Activated T-helper 17 cell treated with anti-CD3 and anti-CD28 coated beads, Interleukin-2, amount 50 U/mL, for 72 hours (primary cell): Measurements from ENCODE around the gene RIPPLY2. TPM values are rescaled to one million over a fixed set of nuclear protein-coding genes. Genes with fewer than 3 reads are reported as not detected.
"Not testable (repeated sequence)": the region's sequence is repeated elsewhere in the genome, so short reads cannot be mapped to it uniquely, and the experiment has no call there.

Source experiments
- ATAC-seq: fragments of 150-1000 bp; cut with Tn5 transposase; replicated peaks from 2 replicates; pipeline ENCODE4 v1.10.0; 2021; ENCODE audit warnings: mild to moderate bottlenecking, moderate library complexity
- H3K27ac Mint-ChIP-seq: one replicate; pipeline ENCODE4 v1.8.0; 2022; ENCODE audit warnings: mixed read lengths
- H3K27me3 Mint-ChIP-seq: one replicate; pipeline ENCODE4 v1.8.0; 2022; ENCODE audit warnings: mixed read lengths
- H3K36me3 Mint-ChIP-seq: one replicate; pipeline ENCODE4 v1.8.0; 2022; ENCODE audit warnings: low read depth, mild to moderate bottlenecking, mixed read lengths
- H3K4me1 Mint-ChIP-seq: one replicate; pipeline ENCODE4 v1.8.0; 2022; ENCODE audit warnings: mixed read lengths
- H3K4me3 Mint-ChIP-seq: one replicate; pipeline ENCODE4 v1.8.0; 2022; ENCODE audit warnings: mild to moderate bottlenecking, mixed read lengths
- H3K9me3 Mint-ChIP-seq: one replicate; pipeline ENCODE4 v1.8.0; 2022; ENCODE audit warnings: mixed read lengths
- total RNA-seq, 2 donors: library from RNA; stranded (reverse); gene quantifications; one replicate each; pipeline ENCODE4 v1.2.3, GENCODE V29; 2022

The RIPPLY2 gene, protein sequence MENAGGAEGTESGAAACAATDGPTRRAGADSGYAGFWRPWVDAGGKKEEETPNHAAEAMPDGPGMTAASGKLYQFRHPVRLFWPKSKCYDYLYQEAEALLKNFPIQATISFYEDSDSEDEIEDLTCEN
- not detected for total RNA-seq

DNA sequence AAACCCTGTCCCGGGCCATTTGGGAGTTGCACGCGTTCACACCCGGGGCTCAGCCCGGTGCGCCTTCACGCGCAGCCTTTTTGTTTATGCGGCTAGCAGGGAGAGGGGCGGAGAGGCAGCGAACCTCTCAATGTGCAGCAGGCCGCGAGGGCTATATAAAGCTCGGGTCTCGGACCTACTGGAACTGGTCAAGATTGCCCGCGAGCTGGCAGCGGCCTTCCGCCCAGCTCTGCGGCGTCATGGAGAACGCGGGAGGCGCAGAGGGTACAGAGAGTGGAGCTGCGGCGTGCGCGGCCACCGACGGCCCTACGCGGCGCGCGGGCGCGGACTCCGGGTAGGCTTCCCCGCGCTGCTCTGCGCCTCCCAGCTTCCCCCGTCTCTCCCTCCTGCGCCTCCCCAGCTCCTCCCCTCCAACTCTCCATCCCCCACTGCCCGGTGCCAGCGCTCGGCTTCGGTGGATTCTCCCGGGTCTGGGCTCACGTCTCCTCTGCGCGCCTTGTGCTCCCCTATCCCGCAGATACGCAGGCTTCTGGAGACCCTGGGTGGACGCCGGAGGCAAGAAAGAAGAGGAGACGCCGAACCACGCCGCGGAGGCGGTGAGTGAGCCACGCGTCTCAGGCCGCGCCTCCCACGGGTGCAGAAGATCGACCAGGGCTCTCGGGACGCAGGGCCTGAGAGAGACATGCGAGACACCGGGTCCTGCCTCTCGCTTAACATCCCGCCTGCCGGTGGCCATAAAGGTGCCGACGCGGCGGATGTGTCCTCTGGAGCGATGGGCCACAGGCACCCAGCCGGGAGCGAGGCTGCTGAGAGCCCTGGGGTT, at the start of gene RIPPLY2:
Gene RIPPLY2 (plus strand): TSS at position 183 of the 823 bp plus-strand sequence. CDS start 57 bp downstream, at position 240.
- Mint-ChIP-seq H3K36me3 (no peaks in the 10 kb centered on the region), H3K4me3 (peak within 1 kb of the TSS; percentile 70), H3K27me3 (peaks cover 63% of the 10 kb centered on the region), H3K4me1 (no peaks in the 10 kb centered on the region), H3K9me3 (no peaks in the 10 kb centered on the region), H3K27ac (no peak within 1 kb of the TSS)
- peak; percentile 72 for ATAC-seq

DNA sequence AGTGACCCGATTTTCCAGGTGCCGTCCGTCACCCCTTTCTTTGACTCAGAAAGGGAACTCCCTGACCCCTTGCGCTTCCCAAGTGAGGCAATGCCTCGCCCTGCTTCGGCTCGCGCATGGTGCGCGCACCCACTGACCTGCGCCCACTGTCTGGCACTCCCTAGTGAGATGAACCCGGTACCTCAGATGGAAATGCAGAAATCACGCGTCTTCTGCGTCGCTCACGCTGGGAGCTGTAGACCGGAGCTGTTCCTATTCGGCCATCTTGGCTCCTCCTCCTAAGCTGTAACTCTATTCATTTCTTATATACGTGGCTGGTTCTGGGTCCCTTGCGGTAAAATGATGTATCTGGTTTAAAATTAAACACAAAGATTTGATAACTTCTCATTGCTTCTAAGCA, 49.7 kb upstream of the RIPPLY2 start:
- H3K27ac Mint-ChIP-seq, ATAC-seq, H3K4me1 Mint-ChIP-seq, H3K9me3 Mint-ChIP-seq, H3K4me3 Mint-ChIP-seq, H3K36me3 Mint-ChIP-seq: not testable (repeated sequence)
- peaks cover 13% of the 10 kb centered on the region for H3K27me3 Mint-ChIP-seq

- Mint-ChIP-seq H3K36me3 (no peaks in the 10 kb centered on the region), H3K4me3 (no peak overlapping the region), H3K9me3 (peaks cover 5% of the 10 kb centered on the region), H3K27me3 (peaks cover 13% of the 10 kb centered on the region), H3K27ac (no peak overlapping the region), H3K4me1 (no peaks in the 10 kb centered on the region)
- ATAC-seq: no peak
These were observed 48.3 kb upstream of the RIPPLY2 start for GRCh38 chr6:83804886-83805285.

GRCh38 chr6:83808005-83808404, 45.2 kb upstream of the RIPPLY2 start:
- no peak overlapping the region for H3K27ac Mint-ChIP-seq
- H3K4me3 Mint-ChIP-seq: no peak overlapping the region
- no peak for ATAC-seq
- no peaks in the 10 kb centered on the region for H3K4me1 Mint-ChIP-seq
- H3K27me3 Mint-ChIP-seq: peaks cover 13% of the 10 kb centered on the region
- peaks cover 5% of the 10 kb centered on the region for H3K9me3 Mint-ChIP-seq
- no peaks in the 10 kb centered on the region for H3K36me3 Mint-ChIP-seq

- H3K4me3 Mint-ChIP-seq: no peak overlapping the region
- H3K4me1 Mint-ChIP-seq: no peaks in the 10 kb centered on the region
- H3K27ac Mint-ChIP-seq: no peak overlapping the region
- peaks cover 10% of the 10 kb centered on the region for H3K27me3 Mint-ChIP-seq
- no peaks in the 10 kb centered on the region for H3K36me3 Mint-ChIP-seq
- H3K9me3 Mint-ChIP-seq: peaks cover 5% of the 10 kb centered on the region
- ATAC-seq: no peak
These were observed 44.2 kb upstream of the RIPPLY2 start for GRCh38 chr6:83808926-83809325.

DNA sequence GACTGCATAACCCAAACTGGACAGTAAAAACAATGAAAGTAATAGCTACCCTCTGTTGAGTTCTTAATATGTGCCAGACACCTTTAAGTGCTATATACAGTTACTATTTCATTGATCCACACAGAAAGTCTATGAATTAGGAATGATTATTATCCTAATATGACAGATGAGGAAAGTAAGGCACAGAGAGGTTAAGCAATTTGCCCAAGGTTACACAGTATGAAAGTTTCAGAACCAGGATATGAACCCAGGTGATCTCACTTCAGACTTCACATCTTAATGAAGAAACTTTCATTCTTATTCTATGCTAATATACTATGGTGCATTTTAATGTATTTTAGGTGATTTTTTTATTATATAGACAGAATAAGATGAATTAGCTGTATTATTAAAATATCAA, 40.6 kb upstream of the RIPPLY2 start:
- ATAC-seq: no peak
- Mint-ChIP-seq H3K9me3 (no peaks in the 10 kb centered on the region), H3K4me3 (no peak overlapping the region)

DNA sequence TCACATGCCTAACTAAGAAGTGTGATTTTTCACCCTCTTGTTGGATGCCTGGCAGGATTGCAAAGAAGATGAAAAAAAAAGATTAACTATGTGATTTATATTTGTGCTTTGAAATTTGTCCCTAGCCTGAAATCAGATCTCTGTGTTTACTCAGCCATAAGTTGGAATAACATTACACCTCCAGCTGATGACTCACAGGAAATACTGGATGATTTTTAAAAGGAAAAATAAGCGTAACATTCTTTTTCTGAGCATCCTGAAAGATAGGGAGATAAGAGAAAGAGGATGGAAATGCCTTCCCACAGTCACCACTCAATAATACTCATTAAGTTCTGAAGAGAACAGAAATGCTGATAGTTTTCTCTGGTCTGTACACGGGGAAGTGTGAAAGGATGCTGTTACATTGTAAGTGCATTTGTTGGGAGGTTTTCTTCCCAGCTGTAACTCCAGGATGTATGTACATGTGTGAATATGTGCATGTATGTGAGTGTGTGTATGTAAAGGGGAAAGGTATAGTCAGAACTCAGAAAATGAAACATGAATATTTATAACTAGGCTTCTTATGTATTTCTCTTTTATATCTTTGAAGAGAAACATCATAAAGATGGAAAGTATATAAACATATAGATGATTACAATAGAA, 37.4 kb upstream of the RIPPLY2 start:
- no peak overlapping the region for H3K27ac Mint-ChIP-seq
- H3K36me3 Mint-ChIP-seq: no peaks in the 10 kb centered on the region
- no peak for ATAC-seq
- H3K4me3 Mint-ChIP-seq: no peak overlapping the region
- no peaks in the 10 kb centered on the region for H3K9me3 Mint-ChIP-seq
- H3K27me3 Mint-ChIP-seq: peaks cover 13% of the 10 kb centered on the region
- no peaks in the 10 kb centered on the region for H3K4me1 Mint-ChIP-seq

More for the DNA sequence above, 40.6 kb upstream of the RIPPLY2 start:
- H3K36me3 Mint-ChIP-seq: no peaks in the 10 kb centered on the region
- no peaks in the 10 kb centered on the region for H3K4me1 Mint-ChIP-seq
- H3K27ac Mint-ChIP-seq: no peak overlapping the region
- peaks cover 12% of the 10 kb centered on the region for H3K27me3 Mint-ChIP-seq

DNA sequence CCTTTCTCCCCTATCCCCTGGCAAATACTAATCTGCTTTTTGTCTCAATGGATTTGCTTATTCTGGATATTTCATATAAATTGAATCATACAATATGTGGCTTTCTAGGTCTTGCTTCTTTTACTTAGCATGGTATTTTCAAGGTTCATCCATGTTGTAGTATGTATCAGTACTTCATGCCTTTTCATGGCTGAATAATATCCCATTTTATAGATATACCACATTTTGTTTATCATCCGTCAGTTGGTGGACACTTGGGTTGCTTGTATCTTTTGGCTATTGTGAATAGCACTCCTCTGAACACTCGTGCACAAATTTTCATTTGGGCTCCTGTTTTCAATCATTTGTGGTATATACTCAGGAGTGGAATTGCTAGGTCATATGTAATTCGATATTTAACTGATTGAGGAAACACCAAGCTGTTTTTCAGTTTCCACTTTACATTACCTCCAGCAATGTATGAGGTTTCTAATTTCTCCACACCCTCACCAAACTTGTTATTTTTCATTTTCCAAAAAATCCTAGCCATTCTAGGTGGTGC, 30.5 kb upstream of the RIPPLY2 start:
- no peaks in the 10 kb centered on the region for H3K9me3 Mint-ChIP-seq
- no peak for ATAC-seq
- H3K4me3 Mint-ChIP-seq: no peak overlapping the region
- H3K36me3 Mint-ChIP-seq: no peaks in the 10 kb centered on the region
- peaks cover 7% of the 10 kb centered on the region for H3K27me3 Mint-ChIP-seq
- H3K4me1 Mint-ChIP-seq: no peaks in the 10 kb centered on the region
- H3K27ac Mint-ChIP-seq: no peak overlapping the region

DNA sequence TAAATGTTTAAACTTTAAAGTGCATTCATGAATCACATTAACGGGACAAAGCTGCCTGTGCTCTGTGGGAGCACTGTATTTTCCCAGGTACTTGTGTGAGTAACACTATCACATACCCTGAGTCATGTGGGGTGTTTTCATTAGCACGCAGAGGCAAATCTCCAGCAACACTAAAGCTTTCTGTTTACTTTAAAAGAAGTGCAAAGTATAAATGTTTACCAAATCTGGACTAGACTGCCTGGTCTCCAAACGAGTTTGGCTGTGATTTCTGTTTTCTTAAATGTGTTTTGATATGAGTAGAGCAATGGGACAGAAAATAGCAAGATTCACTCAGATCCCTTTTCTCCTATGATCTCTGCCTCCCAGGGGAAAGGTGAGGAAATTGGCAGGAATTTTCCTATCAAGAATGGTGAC, 28.8 kb upstream of the RIPPLY2 start:
- Mint-ChIP-seq H3K27me3 (peaks cover 7% of the 10 kb centered on the region), H3K9me3 (no peaks in the 10 kb centered on the region), H3K36me3 (no peaks in the 10 kb centered on the region), H3K4me1 (no peaks in the 10 kb centered on the region), H3K4me3 (no peak overlapping the region), H3K27ac (no peak overlapping the region)
- no peak for ATAC-seq

DNA sequence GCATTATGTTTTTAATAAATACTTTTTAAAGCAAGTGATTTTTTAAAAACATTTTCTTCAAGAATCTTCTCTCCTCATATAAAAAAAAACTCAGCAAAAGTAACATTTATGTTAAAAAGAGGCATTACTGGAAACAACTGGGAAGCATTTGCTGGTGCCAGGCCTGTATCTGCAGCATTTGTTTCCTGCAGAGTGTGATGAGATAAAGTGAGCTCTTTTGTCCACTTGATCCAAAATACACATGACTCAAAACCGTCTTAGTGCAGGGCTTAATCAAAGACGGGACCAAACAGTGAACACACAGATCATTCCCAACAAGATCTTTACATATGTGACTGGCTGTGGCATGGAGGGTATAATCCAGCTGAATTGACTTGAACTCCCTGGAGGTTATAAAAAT, 28.3 kb upstream of the RIPPLY2 start:
- no peak overlapping the region for H3K4me3 Mint-ChIP-seq
- H3K27ac Mint-ChIP-seq: no peak overlapping the region
- no peaks in the 10 kb centered on the region for H3K36me3 Mint-ChIP-seq
- no peaks in the 10 kb centered on the region for H3K4me1 Mint-ChIP-seq
- peaks cover 10% of the 10 kb centered on the region for H3K27me3 Mint-ChIP-seq
- H3K9me3 Mint-ChIP-seq: no peaks in the 10 kb centered on the region
- no peak for ATAC-seq

DNA sequence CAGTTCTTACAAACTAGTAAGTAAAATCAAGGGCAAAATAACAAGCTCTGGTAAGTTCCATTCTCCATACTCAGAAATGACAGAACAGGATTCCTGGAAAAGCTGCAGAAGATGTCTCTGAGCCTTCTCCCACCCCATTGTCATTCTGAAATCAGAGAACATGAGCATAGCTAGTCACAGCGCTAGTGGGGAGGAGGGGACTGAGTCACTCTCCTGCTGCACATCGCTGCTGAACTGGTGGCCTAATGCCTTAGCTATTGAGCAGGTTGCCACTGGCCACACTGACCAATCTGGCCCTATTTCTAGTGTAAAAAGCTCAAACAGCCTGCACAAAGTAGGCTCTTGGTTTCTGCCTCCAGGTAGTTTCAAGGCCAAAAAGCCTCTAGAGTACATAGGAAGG, 26.1 kb upstream of the RIPPLY2 start:
- H3K27me3 Mint-ChIP-seq: peaks cover 17% of the 10 kb centered on the region
- no peaks in the 10 kb centered on the region for H3K36me3 Mint-ChIP-seq
- no peaks in the 10 kb centered on the region for H3K4me1 Mint-ChIP-seq
- H3K9me3 Mint-ChIP-seq: no peaks in the 10 kb centered on the region
- peak; percentile 48 for ATAC-seq
- no peak overlapping the region for H3K4me3 Mint-ChIP-seq
- H3K27ac Mint-ChIP-seq: no peak overlapping the region

GRCh38 chr6:83838727-83839126, 14.4 kb upstream of the RIPPLY2 start:
- peaks cover 31% of the 10 kb centered on the region for H3K27me3 Mint-ChIP-seq
- ATAC-seq: no peak
- no peak overlapping the region for H3K27ac Mint-ChIP-seq
- H3K4me3 Mint-ChIP-seq: no peak overlapping the region
- peaks cover 9% of the 10 kb centered on the region for H3K9me3 Mint-ChIP-seq
- no peaks in the 10 kb centered on the region for H3K4me1 Mint-ChIP-seq
- H3K36me3 Mint-ChIP-seq: no peaks in the 10 kb centered on the region

- no peak for ATAC-seq
- Mint-ChIP-seq H3K36me3 (no peaks in the 10 kb centered on the region), H3K4me3 (no peak overlapping the region), H3K4me1 (peaks cover 5% of the 10 kb centered on the region), H3K9me3 (peaks cover 6% of the 10 kb centered on the region), H3K27me3 (peaks cover 18% of the 10 kb centered on the region), H3K27ac (no peak overlapping the region)
These were observed 9.0 kb upstream of the RIPPLY2 start for GRCh38 chr6:83844170-83844569.

DNA sequence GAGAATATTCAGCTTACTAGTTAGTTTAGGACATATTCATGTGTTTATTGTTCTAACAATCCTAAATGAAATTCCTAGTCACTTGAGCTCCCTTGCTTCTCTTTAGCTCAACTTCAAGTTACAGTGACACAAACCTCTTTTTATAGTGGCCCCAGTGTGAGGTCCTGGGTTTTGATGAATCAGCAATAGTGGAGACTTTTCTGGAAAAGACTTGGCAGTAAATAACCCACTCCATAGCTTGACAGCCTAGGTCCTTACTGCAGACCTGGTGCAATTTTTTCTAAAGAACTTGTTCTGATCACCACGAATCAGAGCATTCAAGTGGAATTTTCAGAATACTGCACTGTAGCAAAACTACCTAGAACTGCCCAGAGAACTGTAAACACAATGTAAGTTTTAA, 6.9 kb upstream of the RIPPLY2 start:
- no peak for ATAC-seq
- H3K36me3 Mint-ChIP-seq: no peaks in the 10 kb centered on the region
- H3K4me1 Mint-ChIP-seq: peaks cover 5% of the 10 kb centered on the region
- H3K27ac Mint-ChIP-seq: no peak overlapping the region
- H3K27me3 Mint-ChIP-seq: peaks cover 34% of the 10 kb centered on the region
- peaks cover 4% of the 10 kb centered on the region for H3K9me3 Mint-ChIP-seq
- H3K4me3 Mint-ChIP-seq: no peak overlapping the region

GRCh38 chr6:83847179-83847578, 6.0 kb upstream of the RIPPLY2 start:
- peak; percentile 94 for ATAC-seq
- peaks cover 5% of the 10 kb centered on the region for H3K4me1 Mint-ChIP-seq
- H3K36me3 Mint-ChIP-seq: no peaks in the 10 kb centered on the region
- peaks cover 3% of the 10 kb centered on the region for H3K9me3 Mint-ChIP-seq
- H3K4me3 Mint-ChIP-seq: no peak overlapping the region
- peaks cover 40% of the 10 kb centered on the region for H3K27me3 Mint-ChIP-seq
- no peak overlapping the region for H3K27ac Mint-ChIP-seq
